Retinal pigment epithelial cell (primary cell): ENCODE results near the gene TMEM9.

Experiments used
- DNase-seq: peaks from one replicate; pipeline ENCODE4 v3.0.0-alpha.2; 2010; ENCODE audit warnings: low read depth
- H3K4me3 ChIP-seq: 2 replicates; pipeline ENCODE4 v1.5.1; 2011; ENCODE audit warnings: mild to moderate bottlenecking, low read length, control low read depth, moderate library complexity
- CTCF ChIP-seq: conservative IDR thresholded peaks from 2 replicates; pipeline ENCODE4 v1.5.1; 2011; ENCODE audit warnings: low read depth, low read length, control low read depth, inconsistent platforms

TMEM9 gene

DNA sequence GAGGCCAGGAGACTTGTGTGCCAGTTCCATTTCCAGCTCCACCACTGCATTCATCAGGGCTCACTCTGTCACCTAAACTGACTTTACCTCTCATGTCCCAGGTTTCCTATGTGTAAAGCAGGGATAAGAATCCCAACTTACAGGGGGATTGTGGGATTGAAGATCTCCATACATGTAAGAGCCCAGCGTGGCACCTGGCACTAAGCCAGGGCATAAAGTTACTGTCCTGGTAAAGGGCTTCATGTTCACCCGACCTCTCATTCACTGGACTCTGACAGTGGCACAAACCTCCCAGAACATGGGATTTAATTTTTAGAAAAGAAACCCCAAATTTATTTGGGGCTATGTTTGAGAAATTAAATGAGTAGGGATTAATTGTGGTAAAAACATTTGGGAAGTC is 27.5 kb upstream of the TMEM9 start:
- H3K4me3 ChIP-seq: no peak overlapping the region
- TF ChIP-seq CTCF: no peak
- no peak for DNase-seq

- no peak overlapping the region for H3K4me3 ChIP-seq
- no peak for TF ChIP-seq CTCF
- DNase-seq: no peak
Measured at GRCh38 chr1:201181323-201181722, 27.0 kb upstream of the TMEM9 start.

- no peak overlapping the region for H3K4me3 ChIP-seq
- TF ChIP-seq CTCF: no peak
Measured at GRCh38 chr1:201180901-201181300, 26.6 kb upstream of the TMEM9 start.

DNA sequence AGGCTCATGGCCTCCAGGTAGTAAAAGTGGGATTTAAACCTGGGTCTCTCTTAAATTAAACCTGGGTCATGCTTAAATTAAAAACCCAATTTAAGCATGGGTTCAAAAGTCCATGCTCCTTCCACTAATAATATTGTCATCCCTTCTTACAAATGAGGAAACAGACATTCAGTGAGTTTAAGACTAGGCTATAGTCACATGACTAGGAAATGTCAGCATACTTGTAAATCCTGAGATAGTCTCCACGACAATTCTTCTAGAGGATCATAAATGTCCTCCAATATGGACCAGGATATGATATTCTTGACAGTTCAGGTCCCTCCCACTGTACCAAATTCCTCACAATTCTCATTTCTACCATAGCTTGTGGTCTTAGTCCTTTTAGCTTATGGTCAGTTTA is 25.9 kb upstream of the TMEM9 start:
- TF ChIP-seq CTCF: no peak
- no peak for DNase-seq

More at GRCh38 chr1:201180901-201181300, 26.6 kb upstream of the TMEM9 start:
- no peak for DNase-seq

GRCh38 chr1:201178718-201179117 is 24.4 kb upstream of the TMEM9 start:
- DNase-seq: no peak
- TF ChIP-seq CTCF: no peak
- H3K4me3 ChIP-seq: no peak overlapping the region

More for the DNA sequence above, 25.9 kb upstream of the TMEM9 start:
- no peak overlapping the region for H3K4me3 ChIP-seq

DNA sequence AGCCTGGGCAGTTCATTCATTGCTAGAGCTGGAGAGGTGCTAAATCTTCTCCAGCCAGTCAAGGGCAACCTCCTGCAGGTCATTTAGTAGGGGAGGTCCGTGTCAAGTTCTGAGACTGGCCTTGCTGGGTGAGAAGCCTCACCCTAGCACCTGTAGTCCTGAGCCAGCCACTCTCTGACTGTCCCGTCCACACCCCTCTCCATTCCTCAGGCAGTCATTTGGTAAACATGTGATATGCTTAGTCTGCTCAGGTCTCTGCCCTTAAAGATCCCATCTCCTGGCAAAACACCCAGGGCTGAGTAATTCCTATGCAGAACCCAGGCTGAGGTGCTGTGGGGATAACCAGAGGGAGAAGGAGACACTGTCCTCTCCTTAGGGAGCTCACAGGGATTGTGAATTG is 22.7 kb upstream of the TMEM9 start:
- no peak overlapping the region for H3K4me3 ChIP-seq
- TF ChIP-seq CTCF: no peak
- no peak for DNase-seq

GRCh38 chr1:201175820-201176500 is 21.7 kb upstream of the TMEM9 start:
- TF ChIP-seq CTCF: no peak
- DNase-seq: no peak
- no peak overlapping the region for H3K4me3 ChIP-seq
